Measurements from ENCODE around the gene CABYR. TPM values are rescaled to one million over a fixed set of nuclear protein-coding genes. Genes with fewer than 3 reads are reported as not detected.

CABYR gene
- total and polyA plus RNA-seq, 2 donors (not counting 1 experiment from before 2014, with no cell fraction given) = 1.7 to 4.4 TPM

DNA sequence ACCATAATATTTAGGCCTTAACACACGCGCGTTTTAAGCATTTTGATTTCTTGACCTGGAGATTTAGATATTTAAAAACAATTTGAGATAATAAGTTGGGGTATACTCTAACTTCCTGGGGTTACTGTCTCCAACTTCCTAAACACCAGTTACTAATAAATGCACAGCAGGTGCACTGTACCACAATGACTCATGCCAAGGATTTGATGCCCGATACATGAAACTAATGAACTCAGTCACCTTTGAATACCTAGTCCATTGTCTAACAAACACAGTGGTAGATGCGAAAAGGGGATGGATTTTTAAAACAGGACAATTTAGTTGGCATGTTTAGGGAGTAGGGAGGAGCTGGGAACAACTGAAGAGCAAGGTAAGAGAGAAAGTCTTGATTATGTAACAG lies 21.2 kb downstream of the CABYR start:
- intact Hi-C loops (cut with micrococcal nuclease) = no loop called here
- DNase-seq (no peak), ATAC-seq (ENCODE audit: low read depth) (no peak)
- no peak overlapping the region for H2AFZ ChIP-seq (ENCODE audit: insufficient read depth, low read depth, low read length, poor library complexity, severe bottlenecking)
- no peak overlapping the region for H3K27ac ChIP-seq (ENCODE audit: low read length in 2 of 2)
- ChIA-PET POLR2A (no interaction called here), CTCF (no interaction called here)
- no peak overlapping the region for H3K9ac ChIP-seq (ENCODE audit: low read length)
- Mint-ChIP-seq H3K27ac (no peak overlapping the region), H3K27me3 (no peaks in the 10 kb centered on the region), H3K4me3 (no peak overlapping the region), H3K4me1 (no peaks in the 10 kb centered on the region), H3K9me3 (ENCODE audit: insufficient read depth) (no peaks in the 10 kb centered on the region)
- TF ChIP-seq EZH2 (IDR thresholded peaks at IDR 0.05; ENCODE audit: borderline replicate concordance, insufficient read depth, low read depth, low read length, poor library complexity, severe bottlenecking) = no peak
- TF ChIP-seq, protein P1, sequence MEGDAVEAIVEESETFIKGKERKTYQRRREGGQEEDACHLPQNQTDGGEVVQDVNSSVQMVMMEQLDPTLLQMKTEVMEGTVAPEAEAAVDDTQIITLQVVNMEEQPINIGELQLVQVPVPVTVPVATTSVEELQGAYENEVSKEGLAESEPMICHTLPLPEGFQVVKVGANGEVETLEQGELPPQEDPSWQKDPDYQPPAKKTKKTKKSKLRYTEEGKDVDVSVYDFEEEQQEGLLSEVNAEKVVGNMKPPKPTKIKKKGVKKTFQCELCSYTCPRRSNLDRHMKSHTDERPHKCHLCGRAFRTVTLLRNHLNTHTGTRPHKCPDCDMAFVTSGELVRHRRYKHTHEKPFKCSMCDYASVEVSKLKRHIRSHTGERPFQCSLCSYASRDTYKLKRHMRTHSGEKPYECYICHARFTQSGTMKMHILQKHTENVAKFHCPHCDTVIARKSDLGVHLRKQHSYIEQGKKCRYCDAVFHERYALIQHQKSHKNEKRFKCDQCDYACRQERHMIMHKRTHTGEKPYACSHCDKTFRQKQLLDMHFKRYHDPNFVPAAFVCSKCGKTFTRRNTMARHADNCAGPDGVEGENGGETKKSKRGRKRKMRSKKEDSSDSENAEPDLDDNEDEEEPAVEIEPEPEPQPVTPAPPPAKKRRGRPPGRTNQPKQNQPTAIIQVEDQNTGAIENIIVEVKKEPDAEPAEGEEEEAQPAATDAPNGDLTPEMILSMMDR (IDR thresholded peaks at IDR 0.05) = no peak
- peaks cover 0 to 2% of the 10 kb centered on the region in 2 experiments for H3K36me3 ChIP-seq (replicated peaks in 1 of 2; ENCODE audit: control extremely low read depth in 1 of 2, control insufficient read depth in 1 of 2, extremely low read depth in 1 of 2, insufficient read depth in 2 of 2, low read length in 1 of 2)
- no peak overlapping the region for H3K4me2 ChIP-seq (replicated peaks; ENCODE audit: low read depth, low read length, poor library complexity, severe bottlenecking)
- no peak overlapping the region for H3K4me3 ChIP-seq (ENCODE audit: control extremely low read depth in 1 of 5, extremely low read depth in 1 of 5, insufficient read depth in 1 of 5, low read depth in 2 of 5, low read length in 4 of 5)
- no peaks in the 10 kb centered on the region for H3K9me3 ChIP-seq (ENCODE audit: control extremely low read depth in 1 of 3, control insufficient read depth in 2 of 3, insufficient read depth in 1 of 3, low read length in 2 of 3)
- WGBS (ENCODE audit: insufficient coverage) = 100% methylated on average over 1 of the region's 5 CpGs
- no peaks in the 10 kb centered on the region for H3K4me1 ChIP-seq (ENCODE audit: control insufficient read depth in 2 of 2, insufficient read depth in 2 of 2, low read length in 2 of 2)
- H4K20me1 ChIP-seq (ENCODE audit: control insufficient read depth, insufficient read depth, low read length, poor library complexity, severe bottlenecking) = no peaks in the 10 kb centered on the region
- no peaks in the 10 kb centered on the region for H3K79me2 ChIP-seq (ENCODE audit: control insufficient read depth, insufficient read depth, low read length)
- H3K27me3 ChIP-seq (replicated peaks in 1 of 4; ENCODE audit: control extremely low read depth in 1 of 4, control insufficient read depth in 3 of 4, insufficient read depth in 4 of 4, low read length in 3 of 4) = no peaks in the 10 kb centered on the region

- intact Hi-C loops (cut with micrococcal nuclease) = no loop called here
- TF ChIP-seq, protein P1 (IDR thresholded peaks at IDR 0.05) = no peak
- no peak for TF ChIP-seq EZH2 (IDR thresholded peaks at IDR 0.05; ENCODE audit: borderline replicate concordance, insufficient read depth, low read depth, low read length, poor library complexity, severe bottlenecking)
- Mint-ChIP-seq H3K27ac (no peak overlapping the region), H3K4me1 (no peaks in the 10 kb centered on the region), H3K4me3 (no peak overlapping the region), H3K27me3 (peaks cover 4% of the 10 kb centered on the region), H3K9me3 (ENCODE audit: insufficient read depth) (no peaks in the 10 kb centered on the region)
- Histone ChIP-seq H3K9ac (ENCODE audit: low read length) (no peak overlapping the region), H3K36me3 (replicated peaks in 1 of 2; ENCODE audit: control extremely low read depth in 1 of 2, control insufficient read depth in 1 of 2, extremely low read depth in 1 of 2, insufficient read depth in 2 of 2, low read length in 1 of 2) (peaks cover 0 to 2% of the 10 kb centered on the region in 2 experiments), H3K9me3 (ENCODE audit: control extremely low read depth in 1 of 3, control insufficient read depth in 2 of 3, insufficient read depth in 1 of 3, low read length in 2 of 3) (no peaks in the 10 kb centered on the region), H2AFZ (ENCODE audit: insufficient read depth, low read depth, low read length, poor library complexity, severe bottlenecking) (no peak overlapping the region), H3K27me3 (replicated peaks in 1 of 4; ENCODE audit: control extremely low read depth in 1 of 4, control insufficient read depth in 3 of 4, insufficient read depth in 4 of 4, low read length in 3 of 4) (no peaks in the 10 kb centered on the region), H3K4me2 (replicated peaks; ENCODE audit: low read depth, low read length, poor library complexity, severe bottlenecking) (no peak overlapping the region), H3K79me2 (ENCODE audit: control insufficient read depth, insufficient read depth, low read length) (no peaks in the 10 kb centered on the region), H3K4me3 (ENCODE audit: control extremely low read depth in 1 of 5, extremely low read depth in 1 of 5, insufficient read depth in 1 of 5, low read depth in 2 of 5, low read length in 4 of 5) (no peak overlapping the region), H3K27ac (ENCODE audit: low read length in 2 of 2) (no peak overlapping the region), H3K4me1 (ENCODE audit: control insufficient read depth in 2 of 2, insufficient read depth in 2 of 2, low read length in 2 of 2) (no peaks in the 10 kb centered on the region), H4K20me1 (ENCODE audit: control insufficient read depth, insufficient read depth, low read length, poor library complexity, severe bottlenecking) (no peaks in the 10 kb centered on the region)
- DNase-seq (no peak), ATAC-seq (ENCODE audit: low read depth) (no peak)
- POLR2A ChIA-PET = no interaction called here
- CTCF ChIA-PET = no interaction called here
- WGBS (ENCODE audit: insufficient coverage) = no CpG with 5 or more reads among the region's 2 CpGs
These were observed 22.4 kb downstream of the CABYR start for GRCh38 chr18:24161304-24161703.
